ENCODE measurements around the gene PROZ.

DNA sequence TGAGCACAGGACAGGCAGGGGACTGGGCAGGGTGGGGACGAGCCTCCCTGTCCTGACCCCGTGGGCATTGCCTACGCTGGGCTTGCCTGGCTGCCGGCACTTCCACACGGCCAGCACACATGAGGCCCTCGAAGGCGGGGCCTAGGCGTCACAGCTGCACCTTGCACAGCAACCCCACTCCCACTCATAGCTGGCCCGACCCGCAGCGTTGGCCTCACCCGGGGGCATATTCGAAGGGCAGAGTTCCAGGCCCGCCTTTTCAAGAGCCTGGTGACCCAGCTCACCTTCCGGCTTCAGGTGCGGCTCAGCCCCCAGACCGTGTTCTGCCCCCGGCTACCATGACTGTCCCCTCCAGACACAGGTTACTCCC lies 16.9 kb upstream of the PROZ start:
- no peak for TF ChIP-seq POLR2A (IDR thresholded peaks at IDR 0.05; ENCODE audit: low read length)
- no peak for TF ChIP-seq GATA1 (IDR thresholded peaks at IDR 0.05; ENCODE audit: low read depth, low read length)
